HG03025 (cell line): ENCODE data around the gene SLC37A4.

Source experiments
- ATAC-seq: cut with Tn5 transposase; IDR thresholded peaks from one replicate; pipeline ENCODE4 v1.9.1; 2021; ENCODE audit warnings: mild to moderate bottlenecking, moderate library complexity; ENCODE audit not compliant: unreplicated experiment, low FRiP score

The SLC37A4 gene

DNA sequence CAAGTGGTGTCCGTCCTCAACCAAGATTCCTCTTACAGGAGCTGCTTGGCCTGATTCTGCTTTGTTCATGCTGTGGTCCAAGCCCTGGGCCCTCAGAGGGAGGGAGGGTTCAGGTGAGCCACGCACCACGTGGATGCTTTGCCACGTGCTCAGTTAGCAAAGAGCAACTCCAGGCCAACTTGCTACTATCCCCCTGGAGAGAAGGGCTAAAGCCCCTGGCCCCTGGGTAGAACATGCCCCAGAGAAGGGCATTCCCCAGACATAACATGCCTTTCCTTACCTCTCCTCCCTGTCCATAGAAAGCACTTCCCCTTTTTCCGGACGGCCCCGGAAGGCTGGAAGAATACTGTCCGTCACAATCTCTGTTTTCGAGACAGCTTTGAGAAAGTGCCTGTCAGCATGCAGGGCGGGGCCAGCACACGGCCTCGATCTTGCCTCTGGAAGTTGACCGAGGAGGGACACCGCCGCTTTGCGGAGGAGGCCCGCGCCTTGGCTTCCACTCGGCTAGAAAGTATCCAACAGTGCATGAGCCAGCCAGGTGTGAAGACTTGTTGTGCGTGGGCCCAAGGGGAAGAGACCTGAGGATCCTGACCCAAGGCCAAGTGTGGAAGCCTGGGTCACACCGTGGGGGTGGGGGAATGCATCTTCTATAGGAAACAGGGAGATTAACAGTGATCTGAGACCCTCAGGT is 50.3 kb downstream of the SLC37A4 start:
- ATAC-seq, result no peak

DNA sequence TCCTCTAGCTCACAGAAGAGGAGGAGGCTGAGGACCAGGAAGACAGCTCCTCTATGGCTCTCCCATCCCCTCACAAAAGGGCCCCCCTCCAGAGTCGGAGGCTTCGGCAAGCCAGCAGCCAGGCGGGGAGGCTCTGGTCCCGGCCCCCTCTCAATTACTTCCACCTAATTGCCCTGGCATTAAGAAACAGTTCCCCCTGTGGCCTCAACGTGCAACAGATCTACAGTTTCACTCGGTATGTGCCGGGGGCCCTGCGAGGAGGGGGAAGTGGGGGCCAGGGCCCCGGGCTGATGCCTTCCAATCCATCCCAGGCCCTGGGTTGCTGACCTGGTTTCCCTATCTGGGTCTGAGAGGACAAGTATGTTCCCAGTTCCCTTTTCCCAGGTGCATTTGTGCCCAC is 51.2 kb downstream of the SLC37A4 start:
- ATAC-seq, result no peak

DNA sequence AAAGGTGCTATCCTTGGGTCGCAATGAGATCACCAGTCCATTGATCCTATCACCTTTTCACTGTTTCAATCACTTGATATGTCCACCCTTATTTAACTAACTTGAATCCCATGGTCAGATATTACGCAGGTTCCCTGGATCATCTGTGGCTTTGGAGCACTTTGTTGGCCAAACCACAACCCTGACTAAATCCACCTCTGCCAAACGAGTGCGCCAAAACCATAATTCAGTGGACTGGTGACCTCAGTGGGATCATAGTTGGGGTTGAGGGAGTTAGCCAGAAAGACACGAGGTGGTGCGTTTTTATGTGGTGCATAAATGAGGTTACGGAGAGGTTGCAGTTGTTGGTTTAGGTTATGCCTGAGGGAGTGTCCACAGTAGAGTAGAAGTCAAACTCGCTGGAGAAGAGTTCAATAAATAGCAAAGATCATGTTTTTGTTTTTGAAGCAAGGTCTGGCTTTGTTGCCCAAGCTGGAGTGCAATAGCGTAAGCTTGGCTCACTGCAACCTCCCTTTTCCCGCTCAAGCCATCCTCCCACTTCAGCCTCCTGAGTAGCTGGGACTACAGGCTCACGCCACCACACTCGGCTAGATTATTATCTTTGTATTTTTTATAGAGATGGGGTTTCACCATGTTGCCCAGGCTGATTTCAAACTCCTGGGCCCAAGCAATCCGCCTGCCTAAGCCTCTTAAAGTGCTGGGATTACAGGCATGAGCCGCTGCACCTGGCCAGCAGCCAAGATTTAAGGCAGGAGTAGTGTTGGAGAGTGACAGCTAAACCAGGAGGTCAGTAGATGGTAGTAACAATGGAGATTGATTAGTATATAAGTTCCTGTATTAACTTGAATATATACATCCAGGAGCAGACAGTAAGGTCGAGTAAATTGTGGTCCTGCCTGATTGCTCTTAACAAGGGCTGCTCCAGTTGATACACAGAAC is 54.6 kb downstream of the SLC37A4 start:
- ATAC-seq, result no peak
